ENCODE measurements around the gene GPSM1. TPM values are rescaled to one million over a fixed set of nuclear protein-coding genes. Genes with fewer than 3 reads are reported as not detected.

GPSM1 gene
- total RNA-seq, 1 experiment from 2014 or later: 26.9 TPM

DNA sequence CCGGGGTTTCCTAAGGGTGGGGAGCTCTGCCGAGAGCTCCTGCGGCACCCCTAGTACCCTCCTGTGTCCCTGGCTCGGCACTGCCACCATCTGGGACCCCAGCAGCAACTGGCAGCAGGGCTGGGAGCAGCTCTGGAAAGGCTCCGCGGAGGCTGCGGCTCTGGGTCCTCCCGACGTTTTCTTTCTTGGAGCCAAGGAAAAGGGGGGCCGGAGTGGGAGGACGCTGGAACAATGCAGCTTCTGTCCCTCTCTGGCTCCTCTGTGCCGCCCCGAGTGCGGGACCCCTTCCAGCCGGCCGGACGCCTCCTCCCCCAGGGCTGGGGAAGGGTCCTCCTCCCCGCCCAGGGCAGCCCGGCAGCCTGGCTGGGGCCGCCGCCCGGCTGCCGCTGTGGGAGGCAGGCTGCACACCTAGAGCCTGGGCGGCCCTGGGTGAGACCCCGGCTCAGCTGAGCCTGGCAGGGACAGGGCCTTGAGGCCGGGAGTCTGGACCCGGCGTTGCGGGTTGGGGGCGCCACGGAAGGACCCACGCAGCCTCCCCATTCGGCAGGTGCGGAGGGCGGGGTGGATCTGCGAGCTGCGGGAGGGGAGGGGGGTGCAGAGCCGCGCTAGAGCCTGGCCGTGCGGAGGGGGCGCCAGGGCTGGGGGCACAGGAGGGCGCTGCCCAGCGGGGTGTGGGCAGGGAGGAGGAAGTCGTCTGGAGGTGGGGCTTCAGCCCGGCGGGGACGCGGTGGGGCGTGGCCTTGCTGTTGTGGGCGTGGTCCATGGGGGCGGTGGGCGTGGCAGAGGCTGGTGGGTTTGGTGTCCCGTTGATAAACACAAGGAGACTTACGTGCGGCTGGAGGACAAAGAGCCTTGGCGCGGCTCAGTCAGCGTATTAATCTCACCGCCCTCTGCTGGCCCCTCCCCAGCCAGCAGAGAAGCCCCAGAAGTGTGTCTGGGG, 15.1 kb downstream of the GPSM1 start:
- DNase-seq: no peak
- CTCF ChIA-PET: no interaction called here
- H3K4me3 ChIP-seq (ENCODE audit: low read length): no peak overlapping the region
- H3K27ac ChIP-seq (ENCODE audit: low read length): no peak overlapping the region
- H2AFZ ChIP-seq (ENCODE audit: low read length): no peak overlapping the region
- no peaks in the 10 kb centered on the region for H3K9me3 ChIP-seq (ENCODE audit: low read length)
- intact Hi-C loops (cut with micrococcal nuclease): no loop called here
- POLR2A ChIA-PET (ENCODE audit: unreplicated experiment): no interaction called here
- no peaks in the 10 kb centered on the region for H3K27me3 ChIP-seq (ENCODE audit: low read length)
- no peaks in the 10 kb centered on the region for H3K36me3 ChIP-seq (ENCODE audit: low read depth, low read length)
- no peak for ATAC-seq
- H3K79me2 ChIP-seq (ENCODE audit: low read length): no peaks in the 10 kb centered on the region
- no peak overlapping the region for H3K9ac ChIP-seq (ENCODE audit: low read length)
- H3K9me2 ChIP-seq (replicated peaks; ENCODE audit: low read length): no peaks in the 10 kb centered on the region
- H4K20me1 ChIP-seq (ENCODE audit: low read length): no peaks in the 10 kb centered on the region
- H3F3A ChIP-seq (ENCODE audit: low read length, unreplicated experiment): no peaks in the 10 kb centered on the region
- H3K4me1 ChIP-seq (ENCODE audit: insufficient read depth, low read length): peaks cover 12% of the 10 kb centered on the region; the same call in 1 of the 2 replicates
- TF ChIP-seq EZH2phosphoT487 (IDR thresholded peaks at IDR 0.05; ENCODE audit: borderline replicate concordance, low read length) (no peak), EZH2 (IDR thresholded peaks at IDR 0.05; ENCODE audit: low read length, unreplicated experiment) (no peak)
- TF ChIP-seq, protein P1, sequence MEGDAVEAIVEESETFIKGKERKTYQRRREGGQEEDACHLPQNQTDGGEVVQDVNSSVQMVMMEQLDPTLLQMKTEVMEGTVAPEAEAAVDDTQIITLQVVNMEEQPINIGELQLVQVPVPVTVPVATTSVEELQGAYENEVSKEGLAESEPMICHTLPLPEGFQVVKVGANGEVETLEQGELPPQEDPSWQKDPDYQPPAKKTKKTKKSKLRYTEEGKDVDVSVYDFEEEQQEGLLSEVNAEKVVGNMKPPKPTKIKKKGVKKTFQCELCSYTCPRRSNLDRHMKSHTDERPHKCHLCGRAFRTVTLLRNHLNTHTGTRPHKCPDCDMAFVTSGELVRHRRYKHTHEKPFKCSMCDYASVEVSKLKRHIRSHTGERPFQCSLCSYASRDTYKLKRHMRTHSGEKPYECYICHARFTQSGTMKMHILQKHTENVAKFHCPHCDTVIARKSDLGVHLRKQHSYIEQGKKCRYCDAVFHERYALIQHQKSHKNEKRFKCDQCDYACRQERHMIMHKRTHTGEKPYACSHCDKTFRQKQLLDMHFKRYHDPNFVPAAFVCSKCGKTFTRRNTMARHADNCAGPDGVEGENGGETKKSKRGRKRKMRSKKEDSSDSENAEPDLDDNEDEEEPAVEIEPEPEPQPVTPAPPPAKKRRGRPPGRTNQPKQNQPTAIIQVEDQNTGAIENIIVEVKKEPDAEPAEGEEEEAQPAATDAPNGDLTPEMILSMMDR (conservative IDR thresholded peaks at IDR 0.05; ENCODE audit: low read depth, low read length): no peak
- H3K4me2 ChIP-seq (ENCODE audit: low read length): no peak overlapping the region
- BruUV-seq (replicated peaks): no TSS peak

DNA sequence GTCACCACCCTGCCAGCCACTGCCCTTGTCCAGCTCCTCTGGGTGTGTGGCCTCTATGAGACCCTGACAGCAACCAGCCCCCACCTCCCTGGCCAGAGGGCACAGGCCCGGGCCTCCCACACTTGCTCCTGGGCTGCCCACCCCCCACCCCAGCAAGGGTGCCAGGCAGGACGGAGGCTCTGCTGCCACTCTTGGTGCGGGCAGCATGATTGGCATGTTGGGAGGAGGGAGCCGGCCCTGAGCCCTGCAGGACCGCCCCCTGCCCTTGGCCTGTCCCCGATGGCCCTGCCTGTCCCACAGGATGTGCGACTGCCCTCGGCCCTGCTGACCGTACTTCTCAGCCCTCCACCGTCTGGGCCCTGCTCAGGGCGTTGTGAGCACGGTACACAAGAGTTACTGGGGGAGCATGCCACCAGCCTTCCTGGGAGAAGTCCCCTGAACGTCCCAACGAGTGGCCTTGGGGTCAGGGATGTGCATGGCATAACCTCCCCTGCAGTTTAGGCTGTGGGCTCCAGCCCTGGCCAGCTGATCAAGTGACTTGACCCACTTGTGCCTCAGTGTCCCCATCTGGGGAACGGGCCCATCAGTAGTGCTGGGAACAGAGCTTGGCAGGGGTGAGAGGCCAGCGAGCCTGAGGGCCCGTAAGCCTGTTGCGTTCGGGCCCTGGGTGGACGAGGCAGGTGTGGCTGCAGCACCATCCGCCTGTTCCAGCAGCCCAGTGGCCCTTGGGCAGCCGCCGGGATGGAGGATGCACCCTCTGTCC, 16.0 kb downstream of the GPSM1 start:
- Histone ChIP-seq H3K4me2 (ENCODE audit: low read length) (no peak overlapping the region), H3K4me1 (ENCODE audit: insufficient read depth, low read length) (peaks cover 12% of the 10 kb centered on the region; the same call in 1 of the 2 replicates), H3K79me2 (ENCODE audit: low read length) (no peaks in the 10 kb centered on the region), H3K9ac (ENCODE audit: low read length) (no peak overlapping the region), H3F3A (ENCODE audit: low read length, unreplicated experiment) (no peaks in the 10 kb centered on the region), H3K36me3 (ENCODE audit: low read depth, low read length) (no peaks in the 10 kb centered on the region), H3K9me2 (replicated peaks; ENCODE audit: low read length) (no peaks in the 10 kb centered on the region), H3K27ac (ENCODE audit: low read length) (no peak overlapping the region), H3K9me3 (ENCODE audit: low read length) (no peaks in the 10 kb centered on the region), H4K20me1 (ENCODE audit: low read length) (no peaks in the 10 kb centered on the region), H2AFZ (ENCODE audit: low read length) (no peak overlapping the region), H3K4me3 (ENCODE audit: low read length) (no peak overlapping the region), H3K27me3 (ENCODE audit: low read length) (no peaks in the 10 kb centered on the region)
- POLR2A ChIA-PET (ENCODE audit: unreplicated experiment): no interaction called here
- CTCF ChIA-PET: no interaction called here
- TF ChIP-seq, protein P1 (conservative IDR thresholded peaks at IDR 0.05; ENCODE audit: low read depth, low read length): no peak
- no peak for TF ChIP-seq EZH2phosphoT487 (IDR thresholded peaks at IDR 0.05; ENCODE audit: borderline replicate concordance, low read length)
- no peak for TF ChIP-seq EZH2 (IDR thresholded peaks at IDR 0.05; ENCODE audit: low read length, unreplicated experiment)
- intact Hi-C loops (cut with micrococcal nuclease): no loop called here
- BruUV-seq (replicated peaks): no TSS peak
- no peak for DNase-seq
- no peak for ATAC-seq

Measured in PC-3 (cell line).